Caco-2 (cell line): ENCODE measurements around the gene CSMD2. TPM values are rescaled to one million over a fixed set of nuclear protein-coding genes. Genes with fewer than 3 reads are reported as not detected.

ENCODE experiments used
- BruUV-seq: library from RNA; stranded (reverse); fragments of 400-500 nt; replicated peaks from 2 replicates; lab custom pipeline; 2021; lab: Mats Ljungman, UMichigan
- CTCF ChIA-PET: fragments of 300-600 bp; sonication (Branson Sonifier 250); formaldehyde crosslinking; loops from one replicate; lab custom pipeline; 2022; ENCODE audit warnings: antibody characterized with exemption; lab: Charles Lee
- POLR2A ChIA-PET: fragments of 300-600 bp; sonication (Branson Sonifier 250); formaldehyde crosslinking; loops from one replicate; lab custom pipeline; 2022; ENCODE audit warnings: antibody characterized with exemption; lab: Charles Lee
- DNase-seq, 2 experiments: peaks; one replicate each; pipeline versions ENCODE4 v3.0.0 to v3.0.0-alpha.2; 2020 to 2022
- H3K27me3 ChIP-seq: replicated peaks from 2 replicates; pipeline ENCODE4 v1.6.0; 2011; ENCODE audit warnings: low read length; ENCODE audit not compliant: control insufficient read depth, insufficient read depth
- H3K36me3 ChIP-seq: 2 replicates; pipeline ENCODE4 v1.5.1; 2011; ENCODE audit warnings: low read length; ENCODE audit not compliant: control insufficient read depth, insufficient read depth
- H3K4me1 ChIP-seq: fragments of 250-450 bp; sonication (Bioruptor Pico); 2 replicates; pipeline ENCODE4 v1.5.1; 2020; ENCODE audit warnings: mild to moderate bottlenecking
- H3K4me3 ChIP-seq: 2 replicates; pipeline ENCODE4 v1.5.1; 2011; ENCODE audit warnings: low read depth, mild to moderate bottlenecking, control low read depth, low read length
- H3K9me3 ChIP-seq: fragments of 250-450 bp; sonication (Bioruptor Pico); 2 replicates; pipeline ENCODE4 v1.5.1; 2020; ENCODE audit warnings: mild to moderate bottlenecking, moderate library complexity
- H3K27ac Mint-ChIP-seq: one replicate; pipeline ENCODE4 v1.8.0; 2022; ENCODE audit warnings: mixed read lengths; ENCODE audit not compliant: unreplicated experiment
- H3K27me3 Mint-ChIP-seq: one replicate; pipeline ENCODE4 v1.8.0; 2022; ENCODE audit warnings: mixed read lengths; ENCODE audit not compliant: insufficient read depth, unreplicated experiment
- H3K36me3 Mint-ChIP-seq: one replicate; pipeline ENCODE4 v1.8.0; 2022; ENCODE audit warnings: mild to moderate bottlenecking, mixed read lengths; ENCODE audit not compliant: insufficient read depth, unreplicated experiment
- H3K4me1 Mint-ChIP-seq: one replicate; pipeline ENCODE4 v1.8.0; 2022; ENCODE audit warnings: low read depth, mixed read lengths; ENCODE audit not compliant: unreplicated experiment
- H3K4me3 Mint-ChIP-seq: one replicate; pipeline ENCODE4 v1.8.0; 2022; ENCODE audit warnings: mild to moderate bottlenecking, moderate library complexity, mixed read lengths; ENCODE audit not compliant: unreplicated experiment
- H3K9me3 Mint-ChIP-seq: one replicate; pipeline ENCODE4 v1.8.0; 2022; ENCODE audit warnings: mixed read lengths; ENCODE audit not compliant: unreplicated experiment
- intact Hi-C: fragments of 100-400 bp; cut with micrococcal nuclease; formaldehyde crosslinking; loops from one replicate; pipeline ENCODE4 v1.10.0; 2022; ENCODE audit not compliant: unreplicated experiment
- total RNA-seq: library from RNA; stranded (reverse); gene quantifications from 2 replicates; pipeline ENCODE4 v1.2.3, GENCODE V29; 2022
- TF ChIP-seq, protein P1 (sequence below), 2 experiments: fragments of 200-600 bp in 1 of 2; IDR thresholded peaks; 1 replicate in 1 of 2; 2 replicates in 1 of 2; pipeline versions ENCODE4 v1.5.1 to v1.8.0; 2011 to 2022; ENCODE audit warnings: antibody characterized with exemption in 1 of 2, control low read depth in 1 of 2, inconsistent platforms in 1 of 2, low read depth in 1 of 2, low read length in 1 of 2, mild to moderate bottlenecking in 1 of 2, moderate library complexity in 1 of 2; ENCODE audit not compliant: insufficient read depth in 1 of 2, severe bottlenecking in 1 of 2, unreplicated experiment in 1 of 2

Gene CSMD2
- total RNA-seq, 1 experiment from 2014 or later: not detected

DNA sequence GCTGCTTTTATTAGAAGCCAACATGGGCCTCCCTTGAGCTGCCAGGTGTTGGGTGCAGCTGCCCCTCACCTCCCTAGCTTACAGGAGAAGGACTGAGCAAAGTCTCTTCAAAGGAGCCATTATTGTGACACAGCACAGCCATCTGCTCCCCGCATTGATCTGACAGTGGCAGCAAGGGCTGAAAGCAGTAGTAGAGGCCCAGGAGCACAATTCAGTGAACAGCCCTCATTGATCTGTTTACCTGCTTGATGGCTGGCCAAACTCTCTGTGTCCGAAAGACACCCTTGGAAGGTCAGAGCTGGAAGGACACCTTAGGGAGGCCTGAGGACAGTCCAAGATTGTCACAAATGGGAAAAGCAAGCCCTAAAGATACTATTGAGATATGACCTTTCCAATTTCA is 286.6 kb downstream of the CSMD2 start:
- intact Hi-C loops: no loop called here
- Mint-ChIP-seq H3K4me3 (no peak overlapping the region), H3K27ac (no peak overlapping the region), H3K9me3 (no peaks in the 10 kb centered on the region), H3K27me3 (peaks cover 6% of the 10 kb centered on the region), H3K4me1 (no peaks in the 10 kb centered on the region), H3K36me3 (no peaks in the 10 kb centered on the region)
- POLR2A ChIA-PET: no interaction called here
- no peak overlapping the region for H3K4me3 ChIP-seq
- no peaks in the 10 kb centered on the region; the same call in 1 of the 2 replicates for H3K27me3 ChIP-seq
- TF ChIP-seq, protein P1, sequence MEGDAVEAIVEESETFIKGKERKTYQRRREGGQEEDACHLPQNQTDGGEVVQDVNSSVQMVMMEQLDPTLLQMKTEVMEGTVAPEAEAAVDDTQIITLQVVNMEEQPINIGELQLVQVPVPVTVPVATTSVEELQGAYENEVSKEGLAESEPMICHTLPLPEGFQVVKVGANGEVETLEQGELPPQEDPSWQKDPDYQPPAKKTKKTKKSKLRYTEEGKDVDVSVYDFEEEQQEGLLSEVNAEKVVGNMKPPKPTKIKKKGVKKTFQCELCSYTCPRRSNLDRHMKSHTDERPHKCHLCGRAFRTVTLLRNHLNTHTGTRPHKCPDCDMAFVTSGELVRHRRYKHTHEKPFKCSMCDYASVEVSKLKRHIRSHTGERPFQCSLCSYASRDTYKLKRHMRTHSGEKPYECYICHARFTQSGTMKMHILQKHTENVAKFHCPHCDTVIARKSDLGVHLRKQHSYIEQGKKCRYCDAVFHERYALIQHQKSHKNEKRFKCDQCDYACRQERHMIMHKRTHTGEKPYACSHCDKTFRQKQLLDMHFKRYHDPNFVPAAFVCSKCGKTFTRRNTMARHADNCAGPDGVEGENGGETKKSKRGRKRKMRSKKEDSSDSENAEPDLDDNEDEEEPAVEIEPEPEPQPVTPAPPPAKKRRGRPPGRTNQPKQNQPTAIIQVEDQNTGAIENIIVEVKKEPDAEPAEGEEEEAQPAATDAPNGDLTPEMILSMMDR (IDR thresholded peaks at IDR 0.05; ENCODE audit: insufficient read depth in 1 of 2, low read depth in 1 of 2, low read length in 1 of 2, severe bottlenecking in 1 of 2, unreplicated experiment in 1 of 2): no peak
- H3K9me3 ChIP-seq: no peaks in the 10 kb centered on the region
- BruUV-seq: no TSS peak
- CTCF ChIA-PET: no interaction called here
- H3K36me3 ChIP-seq: no peaks in the 10 kb centered on the region
- H3K4me1 ChIP-seq: no peaks in the 10 kb centered on the region
- no peak for DNase-seq

DNA sequence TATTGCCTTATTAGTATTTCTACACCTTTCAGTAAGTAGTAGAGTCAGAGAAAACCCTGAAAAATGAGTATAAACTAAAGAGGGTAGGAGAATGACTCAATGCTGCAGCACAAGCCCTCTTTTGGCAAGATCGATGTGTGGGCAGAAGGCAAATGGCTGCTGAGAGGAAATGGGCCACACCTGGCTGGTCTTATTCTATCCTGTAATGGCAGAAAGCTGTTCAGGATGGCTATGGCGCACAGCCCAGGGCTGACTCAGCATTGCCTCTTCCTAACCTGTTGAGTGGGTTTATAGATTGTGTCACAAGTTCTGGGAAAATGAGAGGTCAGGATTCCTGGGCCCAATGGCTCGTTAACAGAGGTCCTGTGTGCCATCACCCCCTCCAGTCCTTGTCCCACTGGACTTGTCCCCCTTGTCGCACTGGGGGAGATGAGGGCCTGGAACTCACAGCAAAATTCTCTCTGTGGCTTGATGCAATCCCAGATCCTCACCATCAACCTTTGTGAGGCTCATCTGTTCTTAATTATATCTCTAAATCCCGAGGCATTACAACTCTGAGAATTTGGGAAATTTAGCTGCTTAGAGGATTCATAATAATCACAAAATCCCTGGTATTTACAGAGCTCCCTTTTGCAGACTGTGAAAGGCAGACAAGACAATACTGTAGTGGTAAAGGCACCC is 287.9 kb downstream of the CSMD2 start:
- intact Hi-C loops: no loop called here
- peaks cover 8% of the 10 kb centered on the region for H3K27me3 Mint-ChIP-seq
- CTCF ChIA-PET: no interaction called here
- DNase-seq: no peak
- Histone ChIP-seq H3K4me3 (no peak overlapping the region), H3K36me3 (no peaks in the 10 kb centered on the region), H3K27me3 (no peaks in the 10 kb centered on the region; the same call in 1 of the 2 replicates), H3K4me1 (no peaks in the 10 kb centered on the region), H3K9me3 (no peaks in the 10 kb centered on the region)
- H3K27ac Mint-ChIP-seq: no peak overlapping the region
- H3K36me3 Mint-ChIP-seq: no peaks in the 10 kb centered on the region
- no peak overlapping the region for H3K4me3 Mint-ChIP-seq
- H3K9me3 Mint-ChIP-seq: no peaks in the 10 kb centered on the region
- TF ChIP-seq, protein P1 (IDR thresholded peaks at IDR 0.05; ENCODE audit: insufficient read depth in 1 of 2, low read depth in 1 of 2, low read length in 1 of 2, severe bottlenecking in 1 of 2, unreplicated experiment in 1 of 2): no peak
- no peaks in the 10 kb centered on the region for H3K4me1 Mint-ChIP-seq
- POLR2A ChIA-PET: no interaction called here
- no TSS peak for BruUV-seq

DNA sequence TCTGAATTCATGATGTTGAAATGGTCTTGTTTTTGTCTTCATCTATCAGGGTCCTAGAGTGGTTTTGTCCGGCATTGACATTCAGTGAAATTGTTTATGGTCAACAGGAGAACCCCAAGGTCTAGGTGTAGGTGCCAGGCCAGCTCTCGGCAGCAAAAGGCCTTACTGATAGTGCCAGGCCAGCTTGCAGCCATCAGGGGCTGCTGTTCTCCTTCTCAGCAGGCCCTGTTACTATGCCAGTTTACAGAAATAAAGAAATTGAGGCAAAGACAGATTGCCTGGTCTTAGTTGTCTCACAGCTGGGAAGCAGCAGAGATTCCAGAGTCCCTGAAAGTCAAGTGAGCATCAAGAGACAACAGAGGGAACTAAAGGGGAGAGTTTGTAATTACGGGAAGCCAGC is 289.2 kb downstream of the CSMD2 start:
- BruUV-seq: no TSS peak
- Mint-ChIP-seq H3K4me1 (no peaks in the 10 kb centered on the region), H3K4me3 (no peak overlapping the region), H3K27me3 (peaks cover 8% of the 10 kb centered on the region), H3K36me3 (no peaks in the 10 kb centered on the region), H3K27ac (no peak overlapping the region), H3K9me3 (no peaks in the 10 kb centered on the region)
- ChIA-PET POLR2A (no interaction called here), CTCF (no interaction called here)
- no peak for DNase-seq
- Histone ChIP-seq H3K9me3 (no peaks in the 10 kb centered on the region), H3K4me3 (no peak overlapping the region), H3K36me3 (no peaks in the 10 kb centered on the region), H3K27me3 (no peaks in the 10 kb centered on the region; the same call in 1 of the 2 replicates), H3K4me1 (no peaks in the 10 kb centered on the region)
- intact Hi-C loops: no loop called here
- TF ChIP-seq, protein P1 (IDR thresholded peaks at IDR 0.05; ENCODE audit: insufficient read depth in 1 of 2, low read depth in 1 of 2, low read length in 1 of 2, severe bottlenecking in 1 of 2, unreplicated experiment in 1 of 2): no peak
